Measurements from ENCODE around the gene GPR45. TPM values are rescaled to one million over a fixed set of nuclear protein-coding genes. Genes with fewer than 3 reads are reported as not detected.

Gene GPR45
- total and polyA plus RNA-seq, 9 of the 15 experiments (the other 6 are each of a cell fraction or from before 2014, with no cell fraction given), result not detected

DNA sequence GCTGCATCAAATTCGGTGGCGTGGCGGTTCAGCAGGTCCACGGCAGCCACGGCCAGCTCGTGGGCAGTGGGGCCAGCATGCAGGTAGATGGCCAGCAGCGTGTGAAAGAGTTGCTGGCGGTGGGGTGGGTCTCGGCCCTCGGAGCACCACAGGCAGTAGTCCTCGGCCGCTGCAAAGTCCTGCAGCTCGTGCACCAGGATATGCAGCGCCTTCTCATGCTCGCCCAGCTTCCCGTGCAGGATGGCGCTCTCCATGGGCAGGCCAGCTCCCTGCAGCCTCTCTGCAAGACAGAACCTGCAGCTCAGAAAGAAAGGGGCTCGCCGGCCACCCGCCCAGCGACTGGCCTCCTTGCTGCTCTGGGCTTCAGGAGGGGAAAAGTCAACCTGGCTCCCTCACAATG, 27.9 kb downstream of the GPR45 start:
- intact Hi-C loops (cut with micrococcal nuclease), result no loop called here
- Histone ChIP-seq H3K4me2 (ENCODE audit: insufficient read depth, low read length) (no peak overlapping the region), H3K36me3 (ENCODE audit: control insufficient read depth, insufficient read depth, low read length) (peaks cover 86% of the 10 kb centered on the region), H3K27me3 (ENCODE audit: control insufficient read depth in 2 of 2, insufficient read depth in 2 of 2, low read length in 2 of 2) (no peaks in the 10 kb centered on the region), H2AFZ (ENCODE audit: low read depth, low read length) (no peak overlapping the region), H3K4me1 (replicated peaks in 1 of 2; ENCODE audit: control insufficient read depth in 2 of 2, insufficient read depth in 2 of 2, low read length in 2 of 2) (no peaks in the 10 kb centered on the region), H3K79me2 (ENCODE audit: control insufficient read depth, insufficient read depth, low read length) (no peaks in the 10 kb centered on the region), H3K27ac (ENCODE audit: extremely low read depth, low read depth, low read length) (no peak overlapping the region), H3K4me3 (no peak overlapping the region), H3K9me3 (replicated peaks; ENCODE audit: control insufficient read depth, insufficient read depth, low read depth, low read length) (no peaks in the 10 kb centered on the region), H4K20me1 (replicated peaks; ENCODE audit: control insufficient read depth, insufficient read depth, low read length) (no peaks in the 10 kb centered on the region), H3K9ac (ENCODE audit: insufficient read depth in 1 of 2, low read depth in 2 of 2, low read length in 2 of 2) (no peak overlapping the region), H3K9me1 (ENCODE audit: control insufficient read depth, insufficient read depth, low read length) (peaks cover 3% of the 10 kb centered on the region)
- ATAC-seq, result no peak
- no peak for DNase-seq (ENCODE audit: extremely low read depth in 1 of 4, low spot score in 3 of 4)
- POLR2A ChIA-PET, result no interaction called here
- no peak for FAIRE-seq
- BruUV-seq (replicated peaks), result no TSS peak
- in situ Hi-C loops (cut with MboI), result no loop called here
- CTCF ChIA-PET (ENCODE audit: low intra/inter-chr PET ratio), result no interaction called here
- 96% methylated on average over 15 of the region's 21 CpGs for WGBS (ENCODE audit: insufficient coverage, low coverage, missing lambda C conversion rate)
- TF ChIP-seq, protein P1, sequence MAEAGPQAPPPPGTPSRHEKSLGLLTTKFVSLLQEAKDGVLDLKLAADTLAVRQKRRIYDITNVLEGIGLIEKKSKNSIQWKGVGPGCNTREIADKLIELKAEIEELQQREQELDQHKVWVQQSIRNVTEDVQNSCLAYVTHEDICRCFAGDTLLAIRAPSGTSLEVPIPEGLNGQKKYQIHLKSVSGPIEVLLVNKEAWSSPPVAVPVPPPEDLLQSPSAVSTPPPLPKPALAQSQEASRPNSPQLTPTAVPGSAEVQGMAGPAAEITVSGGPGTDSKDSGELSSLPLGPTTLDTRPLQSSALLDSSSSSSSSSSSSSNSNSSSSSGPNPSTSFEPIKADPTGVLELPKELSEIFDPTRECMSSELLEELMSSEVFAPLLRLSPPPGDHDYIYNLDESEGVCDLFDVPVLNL (CRISPR knock-in tag; IDR thresholded peaks at IDR 0.05; ENCODE audit: low read depth), result no peak
- TF ChIP-seq ZNF347 (CRISPR knock-in tag; IDR thresholded peaks at IDR 0.05; ENCODE audit: low read depth) (no peak), CCAR2 (IDR thresholded peaks at IDR 0.05; ENCODE audit: low read depth, low read length) (no peak), GTF2E2 (tag; IDR thresholded peaks at IDR 0.05) (no peak), POU5F1 (IDR thresholded peaks at IDR 0.05; ENCODE audit: borderline replicate concordance, low read depth, low read length, partially characterized antibody) (no peak), FOSL1 (tag; conservative IDR thresholded peaks at IDR 0.05) (no peak), BMI1 (IDR thresholded peaks at IDR 0.05; ENCODE audit: low read length) (no peak), ZNF785 (CRISPR knock-in tag; IDR thresholded peaks at IDR 0.05) (no peak), ARID2 (IDR thresholded peaks at IDR 0.05) (no peak), MTF1 (CRISPR knock-in tag; IDR thresholded peaks at IDR 0.05; ENCODE audit: borderline replicate concordance) (no peak), TRIM24 (IDR thresholded peaks at IDR 0.05) (no peak), ZNF584 (CRISPR knock-in tag; IDR thresholded peaks at IDR 0.05; ENCODE audit: low read depth) (no peak), NR2C1 (IDR thresholded peaks at IDR 0.05) (no peak), NR2C1 (tag; IDR thresholded peaks at IDR 0.05) (no peak)

Data from K562 (cell line).